Measurements from ENCODE around the gene DOCK1.
"Not testable (repeated sequence)": the region's sequence is repeated elsewhere in the genome, so short reads cannot be mapped to it uniquely, and the experiment has no call there.

The DOCK1 gene

DNA sequence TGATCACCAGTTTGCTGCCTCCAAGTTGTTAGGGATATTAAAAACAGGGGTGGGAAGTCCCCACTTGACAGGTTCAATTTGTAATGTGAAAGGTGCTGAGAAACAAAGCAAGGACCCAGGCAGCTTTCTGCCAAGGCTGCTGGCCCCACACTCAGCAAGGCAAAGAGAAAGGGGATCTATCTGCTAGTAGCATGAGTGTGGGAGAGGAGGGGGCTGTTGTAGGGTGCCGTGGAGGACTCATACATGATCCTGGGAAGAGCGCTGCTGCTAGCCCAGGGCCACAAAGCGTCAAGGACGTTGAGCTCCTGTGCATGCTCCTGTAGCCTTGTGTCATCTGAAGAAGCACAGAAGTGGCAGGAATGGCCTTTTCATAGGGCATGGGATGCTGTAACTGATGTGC, 387.7 kb downstream of the DOCK1 start:
- DNase-seq, result no peak

GRCh38 chr10:127293640-127294039, 388.4 kb downstream of the DOCK1 start:
- DNase-seq, result no peak

DNA sequence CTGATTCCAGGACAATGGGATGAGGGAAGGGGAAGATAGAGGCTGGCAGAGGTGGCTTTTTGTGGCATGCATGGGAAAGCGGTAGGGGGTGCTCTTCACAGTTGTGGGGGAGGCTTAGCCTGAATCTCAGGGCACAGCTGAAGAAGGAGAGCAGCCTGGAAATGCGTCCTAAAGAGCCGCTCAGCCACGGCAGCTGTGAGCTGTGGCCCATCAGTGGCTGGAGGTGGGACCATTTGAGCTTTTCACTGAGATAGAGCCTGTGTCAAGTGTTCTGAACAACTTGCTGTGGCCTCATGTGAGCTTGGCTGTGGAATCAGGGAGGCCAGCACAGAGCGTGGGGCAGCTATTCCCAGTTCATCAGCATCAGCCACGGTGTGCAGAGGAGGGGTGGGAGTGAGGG, 391.5 kb downstream of the DOCK1 start:
- no peak for DNase-seq

DNA sequence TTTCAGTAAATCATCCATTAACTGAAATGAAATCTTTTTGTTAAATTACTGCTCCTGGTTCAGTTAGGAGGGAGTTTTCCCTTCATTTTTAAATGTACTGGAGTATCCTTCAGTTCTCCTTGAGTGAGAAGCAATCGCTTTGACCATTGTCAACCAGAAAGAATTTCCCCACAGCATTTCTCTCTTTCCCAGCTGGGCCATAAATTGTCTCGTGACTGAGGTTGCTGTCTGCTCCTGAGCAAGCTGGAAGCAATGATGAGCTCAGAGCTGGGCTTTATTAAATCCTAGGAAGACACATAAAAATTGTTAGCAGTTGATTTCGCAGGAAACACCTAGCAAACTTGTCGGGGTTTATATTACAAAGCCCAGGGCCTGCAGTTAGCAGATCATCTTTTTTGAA, 393.2 kb downstream of the DOCK1 start:
- DNase-seq, result no peak

DNA sequence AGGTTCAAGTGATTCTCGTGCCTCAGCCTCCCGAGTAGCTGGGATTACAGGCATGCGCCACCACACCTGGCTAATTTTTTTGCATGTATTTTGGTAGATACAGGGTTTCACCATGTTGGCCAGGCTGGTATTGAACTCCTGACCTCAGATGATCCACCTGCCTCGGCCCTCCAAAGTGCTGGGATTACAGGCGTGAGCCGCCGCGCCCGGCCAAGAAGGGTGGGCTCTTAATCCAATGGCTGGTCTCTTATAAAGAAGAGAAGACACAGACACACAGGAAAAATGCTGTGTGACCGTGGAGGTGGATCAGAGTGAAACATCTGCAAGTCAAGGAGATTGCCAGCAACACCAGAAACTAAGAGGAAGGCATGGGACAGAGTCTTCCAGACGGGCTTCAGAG, 394.0 kb downstream of the DOCK1 start:
- DNase-seq, result not testable (repeated sequence)

DNA sequence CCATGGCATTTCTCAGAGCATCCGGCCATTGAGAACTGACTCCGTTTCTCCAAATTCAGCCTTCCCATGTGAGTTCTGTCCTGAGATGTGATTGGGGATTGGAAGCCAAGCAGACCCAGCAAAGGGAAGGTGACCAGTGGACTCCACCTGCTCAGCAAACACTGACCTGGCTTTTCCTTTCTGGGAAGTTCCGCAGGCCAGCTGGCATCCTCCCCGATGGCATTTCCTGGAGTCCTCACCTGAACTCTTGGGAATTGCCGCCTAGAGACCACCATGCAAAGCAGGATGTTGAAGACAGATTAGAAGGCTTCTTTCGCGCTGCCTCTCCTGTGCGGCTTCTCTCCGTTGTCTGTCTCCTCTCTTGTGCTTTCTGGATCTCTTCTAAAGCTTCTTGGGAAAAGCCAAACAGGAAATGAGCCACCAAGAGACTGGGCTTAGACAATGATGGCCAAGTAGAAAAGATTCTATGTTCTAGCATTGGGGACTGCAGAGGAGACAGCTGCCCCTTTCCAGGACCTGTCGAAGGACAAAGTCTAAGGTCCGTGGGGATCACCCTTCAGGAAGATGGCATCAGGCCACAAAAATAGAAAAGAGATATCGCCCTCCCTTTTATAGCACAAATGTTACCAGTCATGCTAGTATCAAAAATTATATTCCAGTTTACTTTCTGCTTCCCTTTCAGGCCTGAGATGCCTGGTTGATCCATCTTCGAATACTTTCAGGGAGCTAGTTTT, 394.9 kb downstream of the DOCK1 start:
- DNase-seq, result no peak

GRCh38 chr10:127300868-127301321, 395.7 kb downstream of the DOCK1 start:
- no peak for DNase-seq

GRCh38 chr10:127302343-127302742, 397.1 kb downstream of the DOCK1 start:
- no peak for DNase-seq

GRCh38 chr10:127303105-127303504, 397.9 kb downstream of the DOCK1 start:
- DNase-seq, result no peak

- no peak for DNase-seq
Observed at GRCh38 chr10:127303746-127304145, 398.5 kb downstream of the DOCK1 start.

DNA sequence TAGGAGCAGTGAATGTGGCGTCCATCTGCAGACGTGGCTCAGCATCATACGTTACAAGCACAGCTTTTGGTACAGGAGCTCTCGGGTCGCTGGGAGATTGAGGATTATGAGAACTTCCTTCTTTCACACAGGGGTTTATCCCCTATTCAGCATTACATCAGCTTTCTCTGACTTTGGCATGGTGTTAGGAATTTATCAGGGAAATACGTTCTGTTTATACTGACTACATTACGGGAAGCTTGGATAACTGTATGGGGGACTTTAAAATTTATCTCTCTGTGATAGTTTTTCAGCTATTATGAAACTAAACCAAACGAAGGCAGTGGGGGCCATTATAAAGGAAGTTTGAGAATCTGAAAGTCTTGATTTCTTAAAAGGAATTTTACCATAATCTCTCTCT, 401.3 kb downstream of the DOCK1 start:
- no peak for DNase-seq

GRCh38 chr10:127307338-127307737, 402.1 kb downstream of the DOCK1 start:
- no peak for DNase-seq

DNA sequence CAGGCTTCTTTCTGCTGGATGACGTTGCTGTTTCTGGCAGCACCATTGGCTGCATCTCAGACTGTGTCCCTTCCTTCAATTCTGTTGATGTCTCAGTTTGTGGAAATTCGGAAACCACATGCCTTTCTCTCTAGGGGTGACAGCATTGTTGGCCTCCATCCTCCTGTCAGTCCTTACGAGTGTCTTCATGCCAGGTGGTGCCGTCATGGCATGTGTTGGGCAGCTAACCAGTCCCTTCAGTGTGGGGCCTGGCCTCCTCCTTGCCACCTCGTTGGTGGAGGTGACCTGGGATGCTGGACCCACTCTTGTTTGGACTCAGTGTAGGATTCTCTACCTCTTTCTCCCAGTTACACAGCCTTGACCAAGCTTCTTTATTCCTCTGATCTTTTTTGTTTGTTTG, 402.8 kb downstream of the DOCK1 start:
- no peak for DNase-seq

DNA sequence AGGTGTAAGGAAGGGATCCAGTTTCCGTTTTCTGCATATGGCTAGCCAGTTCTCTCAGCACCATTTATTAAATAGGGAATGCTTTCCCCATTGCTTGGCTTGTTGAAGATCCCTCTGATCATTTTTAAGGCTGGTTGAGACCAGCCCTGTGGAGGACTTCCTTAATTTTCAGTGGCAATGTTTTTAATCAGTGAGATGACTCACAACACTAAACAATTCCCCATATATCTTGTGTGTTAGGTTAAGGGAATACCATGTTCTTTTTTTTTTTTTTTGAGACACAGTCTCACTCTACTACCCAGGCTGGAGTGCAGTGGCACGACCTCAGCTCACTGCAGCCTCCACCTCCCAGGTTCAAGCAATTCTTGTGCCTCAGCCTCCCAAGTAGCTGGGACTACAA, 404.4 kb downstream of the DOCK1 start:
- DNase-seq, result not testable (repeated sequence)

GRCh38 chr10:127310430-127310829, 405.2 kb downstream of the DOCK1 start:
- no peak for DNase-seq

DNA sequence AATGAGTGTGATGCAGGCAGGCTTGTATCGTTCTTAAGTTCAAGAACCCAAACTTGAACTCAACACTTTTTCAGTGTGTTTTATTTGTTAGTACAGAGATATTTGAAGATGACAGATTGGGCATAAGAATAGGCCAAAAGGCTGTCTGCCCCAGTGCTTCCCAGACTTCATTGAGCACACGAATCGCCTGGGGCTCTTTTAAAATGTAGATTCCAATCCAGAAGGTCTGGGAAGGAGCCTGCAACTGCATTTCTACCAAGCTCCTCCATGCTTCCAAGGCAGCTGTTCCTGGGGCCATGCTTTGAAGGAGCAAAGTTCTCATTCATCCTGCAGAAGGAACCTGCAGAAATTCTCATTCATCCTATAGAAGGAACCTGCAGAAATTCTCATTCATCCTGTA, 405.7 kb downstream of the DOCK1 start:
- DNase-seq, result no peak

DNA sequence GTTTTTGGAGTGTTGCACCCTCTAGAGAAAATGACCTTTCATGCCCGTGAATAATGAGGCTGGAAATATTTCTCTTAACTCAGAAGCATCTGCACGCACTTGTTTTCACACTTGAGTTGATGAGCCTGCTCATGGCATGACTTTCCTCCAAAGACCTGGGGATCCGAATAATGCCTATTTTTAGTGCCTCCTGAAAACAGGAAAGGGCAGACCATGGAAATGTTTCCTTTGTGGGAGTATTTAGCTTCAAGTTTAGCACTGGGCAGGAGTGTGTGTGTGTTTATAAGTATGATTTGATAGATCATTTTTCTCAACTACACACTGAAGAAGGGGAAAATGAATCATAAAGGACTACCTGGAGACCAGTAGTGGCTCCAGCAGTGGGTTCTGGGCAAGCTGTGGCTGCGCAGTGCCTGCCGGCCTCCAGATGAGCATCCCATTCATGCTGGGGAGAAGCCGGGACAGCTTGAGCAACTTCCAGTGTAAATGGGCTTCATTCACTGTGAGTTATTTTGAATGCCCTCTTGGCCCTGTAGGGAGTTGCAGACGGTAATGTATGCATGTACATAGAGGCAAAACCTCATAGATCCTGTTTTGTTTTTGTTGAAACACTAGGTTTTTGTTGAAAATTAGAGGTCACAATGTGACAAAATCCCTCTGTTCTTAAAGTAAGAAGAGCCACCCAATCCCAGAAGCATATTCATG, 408.9 kb downstream of the DOCK1 start:
- DNase-seq, result peak; percentile 21

- no peak for DNase-seq
Observed at GRCh38 chr10:127314797-127315196, 409.6 kb downstream of the DOCK1 start.

GRCh38 chr10:127315888-127316287, 410.7 kb downstream of the DOCK1 start:
- DNase-seq, result no peak

- DNase-seq, result no peak
Observed at GRCh38 chr10:127318396-127318795, 413.2 kb downstream of the DOCK1 start.

GRCh38 chr10:127319271-127319670, 414.0 kb downstream of the DOCK1 start:
- no peak for DNase-seq

DNA sequence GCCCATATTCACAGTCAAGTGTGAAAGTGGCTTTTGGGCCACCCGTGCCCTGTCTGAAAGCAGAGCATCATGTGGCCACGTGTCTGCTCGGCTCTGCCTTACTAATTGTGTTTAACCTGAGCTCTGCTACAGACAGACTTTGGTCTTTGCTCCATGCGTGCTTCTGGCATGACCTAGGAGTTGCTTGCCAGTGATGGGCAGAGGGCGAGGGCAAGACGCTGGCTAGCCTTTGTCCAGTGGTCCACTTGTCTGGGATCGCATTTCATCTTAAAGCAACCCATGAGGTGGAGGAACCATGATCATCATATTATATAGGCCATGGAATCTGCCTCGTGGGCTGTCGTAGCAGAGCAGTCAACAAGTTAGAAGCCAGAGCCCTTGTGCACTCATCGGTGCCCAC, 414.5 kb downstream of the DOCK1 start:
- no peak for DNase-seq

DNA sequence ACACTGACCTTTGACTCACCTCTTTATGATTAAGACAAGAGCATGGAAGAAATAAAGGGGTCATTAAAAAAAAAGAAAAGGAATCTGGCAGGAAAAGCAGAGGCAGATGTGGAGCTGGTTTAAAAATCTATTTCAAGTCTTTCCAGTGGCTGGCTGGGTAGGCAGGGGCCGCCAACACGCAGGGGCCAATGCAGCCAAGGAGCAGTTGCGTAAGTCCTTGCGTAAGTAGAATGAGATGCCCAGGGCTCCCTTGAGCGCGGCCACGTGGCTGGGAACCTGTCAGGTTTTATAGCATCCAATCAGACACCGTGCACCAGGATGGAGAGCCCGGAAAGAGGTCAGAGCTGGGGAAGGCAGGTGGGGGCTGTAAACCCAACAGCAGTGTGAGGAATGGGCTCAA, 414.9 kb downstream of the DOCK1 start:
- DNase-seq, result peak; percentile 10

- DNase-seq, result no peak
Observed at GRCh38 chr10:127322286-127322685, 417.1 kb downstream of the DOCK1 start.

GRCh38 chr10:127325506-127325905, 420.3 kb downstream of the DOCK1 start:
- DNase-seq, result no peak

Measured in midbrain (tissue), 1 donor.